H1 (cell line): ENCODE measurements around the gene COMMD1. TPM values are rescaled to one million over a fixed set of nuclear protein-coding genes. Genes with fewer than 3 reads are reported as not detected.

Experiments
- CBX8 ChIP-seq: fragments of 300-800, 300-1000 bp; sonication (generic); IDR thresholded peaks from 2 replicates; pipeline ENCODE4 v1.7.1; 2016; ENCODE audit warnings: low read depth, low read length, borderline replicate concordance
- HDAC2 ChIP-seq, 2 experiments: fragments of 300-600 bp in 1 of 2; sonication (generic) in 1 of 2; IDR thresholded peaks; 2 replicates each; pipeline ENCODE4 v1.6.1; 2011 to 2012; ENCODE audit warnings: low read depth in 2 of 2, low read length in 2 of 2, mild to moderate bottlenecking in 2 of 2, moderate library complexity in 2 of 2, borderline replicate concordance in 1 of 2, inconsistent platforms in 1 of 2
- JUND ChIP-seq: IDR thresholded peaks from 2 replicates; pipeline ENCODE4 v1.6.1; 2011; ENCODE audit warnings: mild to moderate bottlenecking, improper control_type of control experiment, low read length
- RAD21 ChIP-seq, 2 experiments: IDR thresholded peaks in 1 of 2; conservative IDR thresholded peaks in 1 of 2; 2 replicates each; pipeline ENCODE4 v1.6.1; 2011; ENCODE audit warnings: low read depth in 2 of 2, low read length in 2 of 2, improper control_type of control experiment in 1 of 2, inconsistent platforms in 1 of 2, mild to moderate bottlenecking in 1 of 2, moderate library complexity in 1 of 2
- SIX5 ChIP-seq: IDR thresholded peaks from 2 replicates; pipeline ENCODE4 v1.6.1; 2011; ENCODE audit warnings: mild to moderate bottlenecking, low read depth, low read length
- SP1 ChIP-seq: IDR thresholded peaks from 2 replicates; pipeline ENCODE4 v1.6.1; 2011; ENCODE audit warnings: low read depth, low read length
- SUZ12 ChIP-seq: fragments of 200-600 bp; sonication (generic); IDR thresholded peaks from 2 replicates; pipeline ENCODE4 v1.6.1; 2012; ENCODE audit warnings: mild to moderate bottlenecking, inconsistent platforms, low read length, moderate library complexity, mixed read lengths
- TAF1 ChIP-seq: IDR thresholded peaks from 2 replicates; pipeline ENCODE4 v1.6.1; 2011; ENCODE audit warnings: mild to moderate bottlenecking, low read depth, low read length
- polyA plus RNA-seq, 7 experiments: library from polyadenylated mRNA; depleted of rRNA in 3 of 7; stranded (reverse) in 5 of 7; unstranded in 2 of 7; fragments of >200 nt in 5 of 7; fragments of 200-250 nt in 2 of 7; gene quantifications; 1 replicate in 5 of 7; 2 replicates in 1 of 7; 4 replicates in 1 of 7; pipeline versions ENCODE4 v1.2.1 to v1.2.3, GENCODE V29; 2011 to 2013; ENCODE audit warnings: missing spikeins in 2 of 7, mixed read lengths in 2 of 7
- total RNA-seq: library from RNA; stranded (reverse); fragmentation: NEBNext Ultra II Directional; extraction: Animal tissue kit (Norgen Biotek cat#: 25700); gene quantifications from 2 replicates; pipeline ENCODE4 v1.2.1, GENCODE V29; 2021
- TF ChIP-seq, protein P1 (sequence below), 3 experiments: IDR thresholded peaks; 1 replicate in 2 of 3; 2 replicates in 1 of 3; pipeline versions ENCODE4 v1.5.1 to v1.6.1; 2011; ENCODE audit warnings: low read length in 3 of 3, mild to moderate bottlenecking in 3 of 3, inconsistent platforms in 2 of 3, low read depth in 1 of 3, moderate library complexity in 1 of 3; ENCODE audit not compliant: insufficient read depth in 1 of 3; ENCODE audit errors: control extremely low read depth in 1 of 3
- TF ChIP-seq, protein P2 (sequence below): IDR thresholded peaks from 2 replicates; pipeline ENCODE4 v1.6.1; 2012; ENCODE audit warnings: inconsistent platforms

The COMMD1 gene
- total and polyA plus RNA-seq, 2 of the 8 experiments (the other 6 are each of a cell fraction or from before 2014, with no cell fraction given), result 23.5 to 28.3 TPM

DNA sequence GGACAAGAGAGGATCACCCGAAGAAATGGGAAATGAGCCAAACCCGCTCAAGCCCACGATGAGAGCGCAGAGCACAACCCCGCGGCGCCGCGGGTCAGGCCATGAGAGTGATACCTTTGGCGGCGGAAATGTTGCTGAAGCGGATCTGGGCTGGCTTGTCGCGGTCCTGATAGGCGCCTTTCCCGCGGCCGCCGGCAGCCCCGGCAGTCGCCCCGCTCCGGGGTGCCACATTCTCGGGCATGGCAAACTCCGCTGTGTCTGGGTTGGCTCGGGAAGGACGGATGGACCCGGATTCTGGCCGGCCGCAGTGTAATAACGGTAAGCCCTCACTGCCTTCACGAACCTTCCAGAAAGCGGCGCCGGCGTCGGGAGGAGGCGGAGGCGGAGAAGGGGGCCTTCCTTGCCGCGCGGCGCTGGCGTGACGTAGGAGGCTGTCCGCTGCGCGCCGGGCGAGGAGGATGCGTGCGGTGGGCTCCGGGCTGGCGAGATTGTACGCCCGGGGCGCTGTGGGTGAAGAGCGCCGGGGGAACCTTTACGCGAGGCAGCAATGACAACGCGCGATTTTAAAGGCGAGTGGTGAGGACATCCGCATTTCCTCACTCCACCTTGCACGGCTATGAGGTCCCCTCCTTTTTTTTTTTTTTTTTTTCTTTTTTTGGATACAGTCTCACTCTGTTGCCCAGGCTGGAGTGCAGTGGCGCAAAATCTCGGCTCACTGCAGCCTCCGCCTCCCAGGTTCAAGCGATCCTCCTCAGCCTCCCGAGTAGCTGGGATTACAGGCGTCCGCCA lies 17.0 kb upstream of the COMMD1 start, which contains the start of gene CCT4 (continued):
- TF ChIP-seq CBX8, result no peak
- TF ChIP-seq TAF1, result peak; percentile 99
- TF ChIP-seq HDAC2 (IDR thresholded peaks at IDR 0.05; ENCODE audit: borderline replicate concordance in 1 of 2, low read depth in 2 of 2, low read length in 2 of 2), result no peak
- TF ChIP-seq SIX5, result no peak
- TF ChIP-seq SUZ12, result no peak
- TF ChIP-seq RAD21 (IDR thresholded peaks at IDR 0.05 in 1 of 2, conservative IDR thresholded peaks at IDR 0.05 in 1 of 2; ENCODE audit: low read depth in 2 of 2, low read length in 2 of 2), result no peak; a peak in 1 of 4 replicates
- TF ChIP-seq, protein P1, sequence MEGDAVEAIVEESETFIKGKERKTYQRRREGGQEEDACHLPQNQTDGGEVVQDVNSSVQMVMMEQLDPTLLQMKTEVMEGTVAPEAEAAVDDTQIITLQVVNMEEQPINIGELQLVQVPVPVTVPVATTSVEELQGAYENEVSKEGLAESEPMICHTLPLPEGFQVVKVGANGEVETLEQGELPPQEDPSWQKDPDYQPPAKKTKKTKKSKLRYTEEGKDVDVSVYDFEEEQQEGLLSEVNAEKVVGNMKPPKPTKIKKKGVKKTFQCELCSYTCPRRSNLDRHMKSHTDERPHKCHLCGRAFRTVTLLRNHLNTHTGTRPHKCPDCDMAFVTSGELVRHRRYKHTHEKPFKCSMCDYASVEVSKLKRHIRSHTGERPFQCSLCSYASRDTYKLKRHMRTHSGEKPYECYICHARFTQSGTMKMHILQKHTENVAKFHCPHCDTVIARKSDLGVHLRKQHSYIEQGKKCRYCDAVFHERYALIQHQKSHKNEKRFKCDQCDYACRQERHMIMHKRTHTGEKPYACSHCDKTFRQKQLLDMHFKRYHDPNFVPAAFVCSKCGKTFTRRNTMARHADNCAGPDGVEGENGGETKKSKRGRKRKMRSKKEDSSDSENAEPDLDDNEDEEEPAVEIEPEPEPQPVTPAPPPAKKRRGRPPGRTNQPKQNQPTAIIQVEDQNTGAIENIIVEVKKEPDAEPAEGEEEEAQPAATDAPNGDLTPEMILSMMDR (IDR thresholded peaks at IDR 0.05; ENCODE audit: control extremely low read depth in 1 of 3, insufficient read depth in 1 of 3, low read depth in 1 of 3, low read length in 3 of 3), result no peak
- TF ChIP-seq SP1, result peak; percentile 69; the same call in 1 of the 2 replicates
- TF ChIP-seq JUND, result peak; percentile 51; the same call in 1 of the 2 replicates
- TF ChIP-seq, protein P2, sequence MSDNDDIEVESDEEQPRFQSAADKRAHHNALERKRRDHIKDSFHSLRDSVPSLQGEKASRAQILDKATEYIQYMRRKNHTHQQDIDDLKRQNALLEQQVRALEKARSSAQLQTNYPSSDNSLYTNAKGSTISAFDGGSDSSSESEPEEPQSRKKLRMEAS, result peak; percentile 68
